GM21529 (cell line): ENCODE results near the gene ZNF91.
"Not testable (repeated sequence)": the region's sequence is repeated elsewhere in the genome, so short reads cannot be mapped to it uniquely, and the experiment has no call there.

Source experiments
- ATAC-seq: cut with Tn5 transposase; IDR thresholded peaks from one replicate; pipeline ENCODE4 v1.9.1; 2021; ENCODE audit not compliant: unreplicated experiment

ZNF91 gene

DNA sequence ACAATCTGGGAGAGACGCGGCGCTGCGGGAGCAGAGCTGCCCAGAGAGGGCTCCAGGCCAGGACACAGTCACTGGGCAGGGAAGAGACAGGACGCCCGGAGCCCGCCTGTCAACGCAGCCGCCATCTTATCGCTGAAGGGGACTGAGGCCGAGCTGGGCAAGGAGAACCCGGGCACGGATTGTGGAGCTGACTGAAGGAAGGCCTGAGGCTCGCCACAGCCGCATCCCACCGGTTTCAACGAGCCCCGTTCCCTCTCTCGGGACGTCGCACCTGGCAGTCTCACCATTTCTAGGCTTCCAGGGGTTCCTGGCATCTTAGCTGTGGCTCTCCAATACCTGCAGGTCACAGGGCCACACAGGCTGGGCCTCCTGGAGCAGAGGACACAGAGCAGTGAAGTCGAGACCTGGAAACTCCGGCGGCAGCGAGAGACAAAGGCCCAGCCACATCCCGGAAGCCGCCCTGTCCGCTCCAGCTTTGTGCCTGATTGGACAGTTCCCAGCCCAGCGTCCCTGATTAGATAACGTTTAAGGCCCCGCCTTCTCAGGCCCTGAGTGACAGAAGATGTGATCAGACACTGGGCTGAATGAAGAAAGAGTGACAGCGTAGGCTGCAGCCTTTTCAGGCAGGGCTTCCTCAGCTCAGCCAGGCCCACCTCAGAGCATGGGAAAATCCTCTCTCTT lies at the start of gene ZNF91:
Gene ZNF91 (minus strand): TSS at position 431 of the 681 bp plus-strand sequence. CDS start 117 bp downstream, at position 314.
- ATAC-seq: peak; percentile 98

DNA sequence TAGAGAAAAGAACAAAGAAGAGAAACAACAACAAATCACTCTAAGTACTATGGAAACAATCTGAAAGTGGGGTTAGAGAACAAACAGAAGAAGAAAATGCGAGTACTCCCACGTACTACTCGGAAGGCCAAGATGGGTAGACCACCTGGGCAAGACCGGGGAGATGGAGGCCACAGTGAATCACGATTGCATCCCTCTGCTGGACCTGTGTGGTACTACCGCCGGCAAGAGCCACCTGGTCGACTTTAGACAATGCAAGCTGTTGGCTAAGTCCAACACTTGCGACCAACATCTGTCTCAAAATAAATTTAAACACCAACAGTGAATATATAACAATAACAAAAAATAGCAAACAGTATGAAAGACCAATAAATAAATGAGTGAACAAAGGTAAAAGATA lies 45.5 kb upstream of the ZNF91 start:
- no peak for ATAC-seq

DNA sequence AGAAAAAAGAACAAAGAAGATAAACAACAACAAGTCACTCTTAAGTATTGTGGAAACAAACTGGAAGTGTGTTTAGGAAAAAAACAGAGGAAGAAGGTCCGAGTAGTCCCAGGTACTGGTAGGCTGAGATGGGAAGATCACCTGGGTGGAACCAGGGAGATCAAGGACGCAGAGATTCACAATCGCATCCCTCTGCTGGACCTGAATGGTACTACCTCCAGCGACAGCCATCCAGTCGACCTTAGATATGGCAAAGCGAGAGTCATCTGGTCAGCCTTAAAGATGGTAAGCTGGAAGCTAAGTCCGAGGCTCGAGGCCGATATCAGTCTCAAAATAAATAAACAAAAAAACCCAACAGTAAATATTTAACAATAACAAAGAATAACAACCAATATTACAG lies 44.9 kb upstream of the ZNF91 start:
- no peak for ATAC-seq

DNA sequence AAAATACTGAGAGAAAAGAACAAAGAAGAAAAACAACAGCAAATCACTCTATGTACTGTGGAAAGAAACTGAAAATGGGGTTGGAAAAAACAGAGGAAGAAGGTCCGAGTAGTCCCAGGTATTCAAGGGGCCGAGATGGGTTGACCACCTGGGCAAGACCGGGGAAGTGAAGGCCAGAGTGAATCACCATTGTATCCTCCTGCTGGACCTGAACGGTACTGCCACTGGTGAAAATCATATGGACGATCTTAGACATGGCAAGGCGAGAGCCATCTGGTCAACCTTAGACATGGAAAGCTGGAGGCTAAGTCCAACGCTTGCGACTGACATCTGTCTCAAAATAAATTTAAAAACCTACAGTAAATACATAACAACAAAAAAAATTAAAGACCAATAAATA lies 44.4 kb upstream of the ZNF91 start:
- no peak for ATAC-seq

DNA sequence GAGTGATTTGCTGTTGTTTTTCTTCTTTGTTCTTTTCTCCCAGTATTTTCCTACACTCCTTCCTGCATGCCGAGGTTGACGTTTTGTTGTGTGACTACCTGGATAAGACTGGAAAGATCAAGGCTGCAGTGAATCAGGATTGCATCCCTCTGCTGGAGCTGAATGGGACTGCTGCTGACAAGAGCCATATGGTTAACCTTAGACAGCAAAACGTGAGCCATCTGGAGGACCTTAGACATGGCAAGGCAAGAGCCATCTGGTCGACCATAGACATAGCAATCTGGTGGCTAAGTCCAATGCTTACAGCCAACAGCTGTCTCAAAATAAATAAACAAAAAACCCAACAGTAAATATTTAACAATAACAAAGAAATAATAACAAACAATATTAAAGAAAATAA lies 42.6 kb upstream of the ZNF91 start:
- ATAC-seq: no peak

DNA sequence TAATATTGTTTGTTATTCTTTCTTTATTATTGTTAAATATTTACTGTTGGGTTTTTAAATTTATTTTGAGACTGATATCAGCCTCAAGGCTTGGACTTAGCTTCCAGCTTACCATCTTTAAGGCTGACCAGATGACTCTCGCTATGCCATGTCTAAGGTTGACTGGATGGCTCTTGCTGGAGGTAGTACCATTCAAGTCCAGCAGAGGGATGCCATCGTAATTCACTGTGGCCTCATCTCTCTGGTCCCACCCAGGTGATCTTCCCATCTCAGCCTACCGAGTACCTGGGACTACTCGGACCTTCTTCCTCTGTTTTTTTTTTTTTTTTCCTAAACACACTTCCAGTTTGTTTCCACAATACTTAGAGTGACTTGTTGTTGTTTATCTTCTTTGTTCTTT lies 41.7 kb upstream of the ZNF91 start:
- ATAC-seq: no peak

DNA sequence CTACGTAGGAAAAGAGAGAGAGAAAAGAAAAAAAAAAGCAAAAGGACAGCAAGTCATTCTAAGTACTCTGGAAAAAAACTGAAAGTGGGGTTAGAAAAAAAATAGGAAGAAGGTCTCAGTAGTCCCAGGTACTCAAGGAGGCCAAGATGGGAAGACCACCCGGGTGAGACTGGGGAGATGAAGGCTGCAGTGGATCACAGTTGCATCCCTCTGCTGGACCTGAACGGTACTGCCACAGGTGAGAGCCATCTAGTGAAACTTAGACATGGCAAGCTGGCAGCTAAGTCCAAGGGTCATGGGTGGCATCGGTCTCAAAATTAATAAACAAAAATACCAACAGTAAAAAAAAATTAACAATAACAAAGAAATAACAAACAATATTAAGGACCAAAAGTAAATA lies 41.0 kb upstream of the ZNF91 start:
- ATAC-seq: no peak

DNA sequence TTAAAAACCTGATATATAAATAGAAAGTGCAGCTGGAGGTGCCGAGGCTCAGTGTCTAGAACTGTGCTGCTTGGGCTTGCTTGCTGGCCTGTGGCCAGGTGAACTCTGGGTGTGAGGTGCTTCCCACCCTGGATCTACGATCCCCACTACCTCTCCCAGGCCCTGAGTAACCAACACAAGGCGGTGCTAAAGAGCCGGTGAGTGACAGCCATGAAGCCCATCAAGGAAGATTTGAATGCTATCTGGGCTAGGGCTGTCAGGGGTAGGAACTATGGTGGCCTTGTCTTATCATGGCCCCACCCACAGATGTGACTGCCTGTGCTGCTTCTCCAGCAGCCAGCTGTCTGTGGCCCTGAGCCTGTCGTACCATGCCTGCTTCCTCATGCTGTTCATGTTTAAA lies 25.6 kb upstream of the ZNF91 start:
- ATAC-seq: no peak

DNA sequence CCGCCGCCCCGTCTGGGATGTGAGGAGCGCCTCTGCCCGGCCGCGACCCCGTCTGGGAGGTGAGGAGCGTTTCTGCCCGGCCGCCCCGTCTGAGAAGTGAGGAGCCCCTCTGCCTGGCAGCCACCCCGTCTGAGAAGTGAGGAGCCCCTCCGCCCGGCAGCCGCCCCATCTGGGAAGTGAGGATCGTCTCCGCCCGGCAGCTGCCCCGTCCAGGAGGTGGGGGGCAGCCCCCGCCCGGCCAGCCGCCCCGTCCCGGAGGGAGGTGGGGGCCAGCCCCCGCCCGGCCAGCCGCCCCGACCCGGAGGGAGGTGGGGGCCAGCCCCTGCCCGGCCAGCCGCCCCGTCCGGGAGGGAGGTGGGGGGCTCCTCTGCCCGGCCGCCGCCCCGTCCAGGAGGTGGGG lies 24.0 kb upstream of the ZNF91 start:
- ATAC-seq: not testable (repeated sequence)

DNA sequence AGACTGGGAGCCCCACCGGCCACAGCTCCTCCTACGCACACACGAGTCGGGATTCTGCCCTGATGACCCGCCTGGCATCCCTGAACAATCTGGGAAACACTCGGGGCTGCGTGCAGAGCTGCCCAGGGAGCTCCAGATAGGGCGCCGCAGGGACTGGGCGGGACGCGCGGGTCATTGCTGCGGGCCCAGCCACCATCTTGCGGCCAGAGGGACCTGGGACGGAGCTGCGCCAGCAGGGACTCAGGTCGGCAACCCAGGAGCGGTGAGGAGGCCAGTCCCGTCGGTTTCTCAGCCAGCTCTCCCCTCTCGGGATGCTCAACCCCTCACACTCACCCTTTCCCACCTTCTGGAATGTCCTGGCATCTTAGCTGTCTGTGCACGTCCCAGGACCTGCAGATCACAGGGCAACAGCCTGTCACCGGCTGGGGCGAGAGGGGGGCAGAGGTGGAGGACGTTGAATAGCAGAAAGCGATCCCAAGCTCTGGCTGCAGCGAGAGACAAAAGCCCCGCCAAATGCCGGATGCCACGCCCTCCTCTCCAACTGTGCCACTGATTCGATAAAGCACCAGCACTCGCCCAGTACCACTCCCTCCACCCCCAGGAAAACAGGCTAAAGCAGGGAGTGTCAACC lies 20.4 kb upstream of the ZNF91 start:
- ATAC-seq: no peak

DNA sequence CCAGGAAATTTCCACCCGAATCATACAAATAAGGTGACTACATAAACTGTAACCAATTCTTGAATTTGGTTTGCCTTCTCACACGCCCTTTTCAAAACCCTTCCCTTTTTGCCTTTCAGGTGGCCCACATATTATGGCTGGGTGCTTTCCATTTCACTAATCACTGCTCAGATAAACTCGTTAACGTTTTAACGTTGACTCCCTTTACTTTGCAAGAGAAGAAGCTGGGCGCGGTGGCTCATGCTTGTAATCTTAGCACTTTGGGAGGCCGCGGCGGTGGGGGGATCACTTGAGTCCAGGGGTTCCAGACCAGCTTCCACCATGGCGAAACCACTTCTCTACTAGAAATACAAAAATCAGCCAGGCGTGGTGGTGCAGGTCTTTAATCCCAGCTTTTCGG lies 19.8 kb upstream of the ZNF91 start:
- no peak for ATAC-seq

DNA sequence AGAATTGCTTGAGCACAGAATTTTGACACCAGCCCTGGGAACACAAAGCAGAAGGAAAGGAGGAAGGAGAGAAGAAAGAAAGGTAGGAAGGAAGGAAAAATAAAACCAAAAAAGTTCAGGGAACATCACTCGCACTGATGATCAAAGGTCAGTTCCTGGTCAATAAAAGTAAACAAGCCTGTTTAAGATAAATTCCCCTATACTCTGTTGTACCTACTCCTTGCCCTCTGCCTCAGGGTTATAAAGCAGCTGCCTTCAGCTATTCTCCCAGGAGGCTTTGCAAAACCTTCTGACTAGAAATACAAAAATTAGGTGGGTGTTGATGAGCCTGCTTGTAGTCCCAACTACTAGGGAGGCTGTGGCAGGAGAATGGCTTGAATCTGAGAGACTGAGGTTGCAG lies 14.9 kb upstream of the ZNF91 start:
- no peak for ATAC-seq

DNA sequence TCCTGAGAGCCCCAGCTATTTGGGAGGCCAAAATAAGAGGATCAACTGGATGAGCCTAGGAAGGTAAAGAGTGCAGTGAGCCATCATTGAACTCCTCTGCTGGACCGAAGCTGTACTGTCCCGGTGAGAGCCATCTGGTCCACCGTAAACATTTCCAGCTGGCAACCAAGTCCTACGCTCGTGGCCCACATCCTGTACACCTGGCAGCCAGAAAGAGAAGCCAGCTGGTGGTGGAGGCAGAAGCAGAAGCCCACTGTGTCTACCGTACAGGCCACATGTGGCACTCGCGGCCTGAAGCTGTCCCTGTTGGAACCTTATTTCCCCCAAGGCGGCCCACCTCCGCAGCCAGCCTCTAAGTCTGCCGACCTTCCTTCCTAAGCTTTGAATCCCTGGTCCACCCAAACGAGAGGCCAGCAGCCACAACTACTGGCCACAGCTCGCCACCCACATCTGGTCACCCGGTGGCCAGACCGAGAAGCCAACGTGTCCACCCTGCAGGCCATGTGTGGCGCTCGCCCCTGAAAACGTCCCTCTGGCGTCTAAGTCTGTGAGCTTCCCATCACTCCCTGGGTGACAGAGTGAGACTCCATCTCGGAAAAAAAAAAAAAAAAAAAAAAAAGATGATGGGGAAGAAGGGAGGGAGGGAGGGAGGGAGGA lies 14.2 kb upstream of the ZNF91 start:
- ATAC-seq: no peak

DNA sequence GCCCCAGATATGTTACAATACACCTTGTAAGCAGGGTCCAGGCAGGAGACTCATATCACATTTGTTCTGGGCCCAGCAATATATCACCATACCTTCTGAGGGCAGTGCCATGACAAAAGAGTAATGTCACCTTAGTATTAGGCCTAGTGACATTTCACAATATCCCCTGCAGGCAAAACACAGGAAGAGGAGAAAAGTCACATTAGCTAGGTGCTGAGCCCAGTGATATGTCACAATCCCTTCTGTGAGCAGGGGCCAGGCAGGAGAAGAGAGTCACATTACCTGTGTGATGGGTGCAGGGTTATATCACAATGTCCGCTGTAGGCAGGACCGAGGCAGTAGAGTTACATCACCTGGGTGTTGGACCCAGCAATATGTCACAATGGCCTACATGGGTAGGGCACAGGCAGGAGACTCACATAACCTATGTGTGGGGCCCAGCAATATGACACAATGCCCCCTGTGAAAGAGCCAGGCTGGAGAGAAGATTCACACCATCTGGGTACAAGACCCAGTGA lies 12.4 kb upstream of the ZNF91 start:
- no peak for ATAC-seq

DNA sequence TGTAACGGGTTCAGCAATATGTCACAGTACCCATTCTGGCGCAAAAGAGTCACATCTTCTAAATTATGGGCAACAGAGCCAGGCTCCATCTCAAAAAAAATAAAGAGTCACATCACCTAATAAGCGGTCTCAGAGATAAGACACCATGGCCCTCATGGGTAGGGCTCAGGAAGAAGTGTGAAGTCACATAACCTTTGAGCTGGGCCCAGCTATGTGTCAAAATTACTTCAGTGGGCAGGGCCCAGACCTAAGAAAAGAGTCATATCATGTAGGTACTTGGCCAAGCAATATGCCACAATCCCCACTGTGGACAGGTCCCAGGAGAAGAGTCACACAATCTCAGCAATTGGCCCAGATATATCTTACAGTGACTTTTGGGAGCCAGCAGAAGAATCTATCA lies 11.4 kb upstream of the ZNF91 start:
- ATAC-seq: no peak

DNA sequence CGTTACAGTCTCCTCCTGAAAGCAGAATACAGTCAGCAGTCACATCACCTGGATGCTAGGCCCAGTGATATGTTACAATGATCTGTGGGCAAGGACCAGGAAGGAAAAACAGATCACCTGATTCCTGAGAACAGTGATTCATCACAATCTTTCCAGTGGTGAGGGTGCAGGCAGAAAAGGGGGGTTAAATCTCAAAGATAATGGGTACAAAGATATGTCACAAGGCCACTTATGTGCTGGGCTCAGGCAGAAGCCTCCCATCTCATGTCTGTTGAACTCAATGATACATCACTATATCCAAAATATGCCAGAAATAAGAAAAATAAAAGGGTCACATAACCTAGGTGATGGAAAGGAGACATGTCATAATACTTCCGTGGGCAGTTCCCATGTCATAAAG lies 10.8 kb upstream of the ZNF91 start:
- no peak for ATAC-seq

DNA sequence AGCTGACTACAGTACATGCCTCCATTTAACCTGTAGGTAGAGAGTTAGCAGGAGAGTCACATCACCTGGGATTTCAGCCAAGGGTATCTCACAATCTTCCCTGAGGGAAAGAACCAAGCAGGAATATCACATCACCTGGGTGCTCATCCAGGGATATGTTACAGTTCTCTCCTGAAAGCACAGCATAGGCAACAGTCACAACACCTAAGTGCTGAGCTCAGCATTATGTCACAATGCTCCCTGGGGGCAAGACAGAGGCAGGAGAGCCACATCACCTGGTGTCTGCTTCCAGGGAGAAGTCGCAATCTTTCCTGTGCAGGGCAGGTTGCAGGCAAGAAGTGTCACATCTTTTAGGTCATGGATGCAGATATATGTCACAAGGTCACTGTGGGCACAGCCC lies 9.4 kb upstream of the ZNF91 start:
- ATAC-seq: no peak

DNA sequence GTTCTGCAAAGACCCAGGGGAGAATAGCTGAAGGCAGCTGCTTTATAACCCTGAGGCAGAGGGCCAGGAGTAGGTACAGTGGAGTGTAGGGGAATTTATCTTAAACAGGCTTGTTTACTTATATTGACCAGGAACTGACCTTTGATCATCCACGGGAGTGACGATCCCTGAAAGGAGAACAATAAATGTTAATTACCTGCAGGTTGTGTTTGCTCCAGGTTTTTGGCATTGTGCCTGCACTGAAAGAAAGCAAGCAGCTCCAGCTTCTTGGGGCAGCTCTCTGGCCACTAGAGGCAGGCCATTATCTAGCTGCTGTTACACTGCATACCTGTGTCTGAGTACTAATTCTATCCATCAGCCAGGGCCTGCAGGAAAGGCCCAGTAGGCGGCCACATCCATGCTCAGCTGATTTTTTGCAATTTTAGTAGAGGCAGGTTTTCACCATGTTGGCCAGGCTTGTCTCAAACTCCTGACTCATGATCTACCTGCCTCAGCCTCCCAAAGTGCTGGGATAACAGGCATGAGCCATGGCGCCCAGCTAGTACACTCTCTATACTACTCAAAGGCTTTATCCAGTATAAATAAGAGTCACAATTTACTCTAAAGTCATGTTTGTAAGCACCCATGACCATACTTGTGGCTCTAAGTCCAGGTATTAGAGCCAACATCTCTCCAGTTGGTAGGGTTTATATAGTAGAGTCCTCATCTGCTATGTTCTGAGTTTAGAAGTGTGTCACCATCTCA lies 8.5 kb upstream of the ZNF91 start:
- no peak for ATAC-seq

DNA sequence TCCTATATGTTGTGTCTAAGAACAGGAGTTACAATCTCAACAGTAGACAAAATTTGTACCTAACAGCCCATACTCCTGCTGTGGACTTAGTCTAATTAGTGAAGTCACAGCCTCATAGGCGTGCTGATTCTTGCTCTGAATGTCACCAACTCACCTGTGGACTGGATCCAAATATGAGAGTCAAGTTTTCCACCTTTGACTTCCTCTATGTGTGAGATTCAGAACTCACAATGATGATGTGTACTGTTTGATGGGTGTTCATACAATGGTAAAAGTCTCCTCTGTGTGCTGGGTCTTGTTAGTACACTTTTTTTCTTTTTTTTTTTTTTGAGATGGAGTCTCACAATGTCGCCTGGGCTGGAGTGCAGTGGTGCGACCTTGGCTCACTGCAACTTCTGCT lies 7.8 kb upstream of the ZNF91 start:
- no peak for ATAC-seq

DNA sequence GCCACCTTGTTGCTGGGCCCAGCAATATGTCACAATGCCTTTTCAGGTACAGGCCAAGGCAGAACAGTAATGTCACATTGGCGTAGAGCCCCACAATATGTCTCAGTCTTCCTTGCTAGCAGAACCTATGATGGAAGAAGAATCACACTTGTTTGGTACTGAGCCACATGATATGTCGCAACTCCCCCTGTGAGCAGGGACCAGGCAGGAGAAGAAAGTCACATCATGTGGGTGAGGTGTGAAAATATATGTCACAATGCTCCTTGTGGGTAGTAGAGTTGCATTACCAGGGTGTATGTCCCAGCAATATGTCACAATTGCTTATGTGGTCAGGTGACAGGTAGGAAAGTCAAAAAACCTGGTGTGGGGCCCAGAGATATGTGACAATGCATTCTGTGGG lies 7.1 kb upstream of the ZNF91 start:
- no peak for ATAC-seq

DNA sequence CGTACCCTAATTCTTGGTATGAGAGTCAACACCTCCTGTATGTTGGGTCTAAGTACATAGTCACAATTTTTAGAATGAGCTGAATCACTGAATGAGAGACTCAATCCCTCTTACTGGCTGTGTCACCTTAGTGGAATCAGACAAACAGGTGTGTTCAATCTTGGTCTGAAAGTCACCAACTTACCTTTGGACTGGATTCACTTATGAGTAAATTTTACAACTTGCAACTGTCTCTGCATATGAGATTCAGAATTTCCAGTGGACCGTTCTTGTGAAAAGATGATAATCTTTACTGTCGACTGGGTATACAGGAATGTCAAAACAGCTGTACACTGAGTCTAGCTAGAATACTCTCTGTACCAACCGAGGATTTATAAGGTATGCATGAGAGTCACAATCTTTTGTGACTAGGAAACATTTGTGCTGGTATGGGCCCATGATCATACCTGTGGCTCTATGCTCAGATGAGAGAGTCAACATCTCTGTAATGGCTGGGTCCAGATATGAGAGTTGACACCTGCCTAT lies 5.9 kb upstream of the ZNF91 start:
- no peak for ATAC-seq
